Activated effector memory CD4-positive, alpha-beta T cell treated with Interleukin-2 at 50 U/mL for 16 hours (primary cell): Measurements from ENCODE around the gene C19orf47.

Experiments used
- DNase-seq: peaks from one replicate; pipeline ENCODE4 v3.0.0-alpha.2; 2020

C19orf47 gene

GRCh38 chr19:40280608-40281221 is 67.5 kb downstream of the C19orf47 start:
- DNase-seq, result no peak

- no peak for DNase-seq
Measured at GRCh38 chr19:40279761-40280607, 68.2 kb downstream of the C19orf47 start.

DNA sequence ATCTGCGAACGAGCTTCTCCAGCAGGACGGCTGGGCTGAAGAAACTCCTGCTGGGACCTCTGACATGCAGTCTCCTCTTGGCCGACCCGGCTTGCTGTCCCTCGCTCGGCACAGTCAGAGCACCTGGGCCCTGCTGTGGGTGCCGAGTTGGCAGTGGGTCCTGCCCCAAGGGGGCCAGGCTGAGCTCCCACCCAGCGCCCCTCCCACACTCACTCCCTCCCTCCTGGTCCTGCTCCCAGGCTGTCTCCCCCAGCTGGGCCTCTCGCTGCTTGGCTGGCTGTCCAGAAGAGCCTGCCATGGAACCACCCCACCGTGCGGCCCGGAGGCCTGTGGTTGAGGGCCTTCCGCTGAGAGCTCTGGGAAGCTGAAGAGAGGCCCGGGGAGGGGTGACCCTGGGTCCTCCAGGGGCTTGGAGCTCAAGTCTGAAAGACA is 69.1 kb downstream of the C19orf47 start:
- no peak for DNase-seq

DNA sequence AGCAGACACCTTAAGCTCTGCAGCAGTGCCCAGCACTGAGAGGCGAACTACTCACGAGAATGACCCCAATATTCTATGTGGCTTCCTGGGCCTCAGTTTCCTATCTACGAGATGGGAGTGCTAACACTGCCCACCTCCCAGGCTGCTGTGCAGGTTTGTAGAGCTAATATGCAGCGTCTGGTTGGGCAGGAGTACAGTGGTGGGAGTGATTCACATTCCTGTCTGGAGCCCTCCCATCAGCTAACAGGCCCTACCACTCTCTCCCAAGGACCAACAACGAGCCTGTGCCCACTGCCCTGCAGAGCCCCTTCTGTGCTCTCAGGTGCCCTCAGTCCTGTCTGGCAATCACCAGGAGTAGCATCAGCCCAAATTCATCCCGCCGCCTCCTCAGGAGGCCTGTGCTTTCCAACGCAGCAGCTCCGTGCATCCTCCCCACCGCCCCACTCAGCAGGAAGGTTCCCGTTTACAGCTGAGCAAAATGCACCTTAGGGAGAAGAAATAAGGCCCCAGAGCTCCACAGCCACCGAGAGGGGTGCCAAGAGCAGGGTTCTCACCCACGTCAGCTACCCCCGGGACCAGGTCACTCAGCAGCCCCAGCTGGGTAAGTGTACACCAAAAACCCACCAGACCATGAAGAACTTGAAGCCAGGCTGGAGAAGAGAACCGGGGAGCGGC is 69.7 kb downstream of the C19orf47 start:
- no peak for DNase-seq

- DNase-seq, result no peak
Measured at GRCh38 chr19:40277356-40278059, 70.7 kb downstream of the C19orf47 start.

- no peak for DNase-seq
Measured at GRCh38 chr19:40274585-40275544, 73.3 kb downstream of the C19orf47 start.

GRCh38 chr19:40273469-40274360 is 74.5 kb downstream of the C19orf47 start:
- no peak for DNase-seq

- no peak for DNase-seq
Measured at GRCh38 chr19:40272261-40272660, 75.9 kb downstream of the C19orf47 start.

DNA sequence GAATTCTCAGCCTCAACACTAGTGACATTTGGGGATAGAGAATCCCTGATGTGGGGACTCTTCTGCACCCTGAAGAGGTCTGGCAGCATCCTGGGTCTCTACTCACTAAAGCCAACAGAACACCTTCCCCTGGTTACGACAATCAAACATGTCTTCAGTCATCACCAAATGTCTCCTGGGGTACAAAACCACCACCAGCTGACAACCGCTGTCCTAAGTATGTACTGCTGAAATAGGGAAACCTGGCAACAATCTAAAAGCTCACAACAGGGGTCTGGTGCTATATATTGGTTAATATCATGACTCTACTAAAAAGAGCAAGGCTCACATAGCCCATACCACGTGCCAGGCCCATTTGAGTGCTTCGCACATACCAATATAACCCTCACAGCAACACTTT is 76.5 kb downstream of the C19orf47 start:
- DNase-seq, result no peak

GRCh38 chr19:40270362-40271089 is 77.7 kb downstream of the C19orf47 start:
- no peak for DNase-seq
